Caco-2 (cell line): ENCODE measurements around the gene HLA-A. TPM values are rescaled to one million over a fixed set of nuclear protein-coding genes. Genes with fewer than 3 reads are reported as not detected.

Experiments used
- BruUV-seq: library from RNA; stranded (reverse); fragments of 400-500 nt; replicated peaks from 2 replicates; lab custom pipeline; 2021; lab: Mats Ljungman, UMichigan
- CTCF ChIA-PET: fragments of 300-600 bp; sonication (Branson Sonifier 250); formaldehyde crosslinking; loops from one replicate; lab custom pipeline; 2022; ENCODE audit warnings: antibody characterized with exemption; lab: Charles Lee
- POLR2A ChIA-PET: fragments of 300-600 bp; sonication (Branson Sonifier 250); formaldehyde crosslinking; loops from one replicate; lab custom pipeline; 2022; ENCODE audit warnings: antibody characterized with exemption; lab: Charles Lee
- DNase-seq, 2 experiments: peaks; one replicate each; pipeline versions ENCODE4 v3.0.0 to v3.0.0-alpha.2; 2020 to 2022
- H3K27me3 ChIP-seq: replicated peaks from 2 replicates; pipeline ENCODE4 v1.6.0; 2011; ENCODE audit warnings: low read length; ENCODE audit not compliant: control insufficient read depth, insufficient read depth
- H3K36me3 ChIP-seq: 2 replicates; pipeline ENCODE4 v1.5.1; 2011; ENCODE audit warnings: low read length; ENCODE audit not compliant: control insufficient read depth, insufficient read depth
- H3K4me1 ChIP-seq: fragments of 250-450 bp; sonication (Bioruptor Pico); 2 replicates; pipeline ENCODE4 v1.5.1; 2020; ENCODE audit warnings: mild to moderate bottlenecking
- H3K4me3 ChIP-seq: 2 replicates; pipeline ENCODE4 v1.5.1; 2011; ENCODE audit warnings: low read depth, mild to moderate bottlenecking, control low read depth, low read length
- H3K9me3 ChIP-seq: fragments of 250-450 bp; sonication (Bioruptor Pico); 2 replicates; pipeline ENCODE4 v1.5.1; 2020; ENCODE audit warnings: mild to moderate bottlenecking, moderate library complexity
- H3K27ac Mint-ChIP-seq: one replicate; pipeline ENCODE4 v1.8.0; 2022; ENCODE audit warnings: mixed read lengths; ENCODE audit not compliant: unreplicated experiment
- H3K27me3 Mint-ChIP-seq: one replicate; pipeline ENCODE4 v1.8.0; 2022; ENCODE audit warnings: mixed read lengths; ENCODE audit not compliant: insufficient read depth, unreplicated experiment
- H3K36me3 Mint-ChIP-seq: one replicate; pipeline ENCODE4 v1.8.0; 2022; ENCODE audit warnings: mild to moderate bottlenecking, mixed read lengths; ENCODE audit not compliant: insufficient read depth, unreplicated experiment
- H3K4me1 Mint-ChIP-seq: one replicate; pipeline ENCODE4 v1.8.0; 2022; ENCODE audit warnings: low read depth, mixed read lengths; ENCODE audit not compliant: unreplicated experiment
- H3K4me3 Mint-ChIP-seq: one replicate; pipeline ENCODE4 v1.8.0; 2022; ENCODE audit warnings: mild to moderate bottlenecking, moderate library complexity, mixed read lengths; ENCODE audit not compliant: unreplicated experiment
- H3K9me3 Mint-ChIP-seq: one replicate; pipeline ENCODE4 v1.8.0; 2022; ENCODE audit warnings: mixed read lengths; ENCODE audit not compliant: unreplicated experiment
- CTCF ChIP-seq, 2 experiments: fragments of 200-600 bp in 1 of 2; IDR thresholded peaks; 1 replicate in 1 of 2; 2 replicates in 1 of 2; pipeline versions ENCODE4 v1.5.1 to v1.8.0; 2011 to 2022; ENCODE audit warnings: antibody characterized with exemption in 1 of 2, control low read depth in 1 of 2, inconsistent platforms in 1 of 2, low read depth in 1 of 2, low read length in 1 of 2, mild to moderate bottlenecking in 1 of 2, moderate library complexity in 1 of 2; ENCODE audit not compliant: insufficient read depth in 1 of 2, severe bottlenecking in 1 of 2, unreplicated experiment in 1 of 2
- intact Hi-C: fragments of 100-400 bp; cut with micrococcal nuclease; formaldehyde crosslinking; loops from one replicate; pipeline ENCODE4 v1.10.0; 2022; ENCODE audit not compliant: unreplicated experiment
- total RNA-seq: library from RNA; stranded (reverse); gene quantifications from 2 replicates; pipeline ENCODE4 v1.2.3, GENCODE V29; 2022

Gene HLA-A
- total RNA-seq, 1 experiment from 2014 or later = 198 TPM

- Histone ChIP-seq H3K4me3 (no peak overlapping the region), H3K27me3 (no peaks in the 10 kb centered on the region), H3K4me1 (no peaks in the 10 kb centered on the region), H3K36me3 (no peaks in the 10 kb centered on the region), H3K9me3 (no peaks in the 10 kb centered on the region)
- Mint-ChIP-seq H3K27me3 (peaks cover 6% of the 10 kb centered on the region), H3K4me3 (no peak overlapping the region), H3K9me3 (no peaks in the 10 kb centered on the region), H3K4me1 (peaks cover 7% of the 10 kb centered on the region), H3K36me3 (peaks cover 7% of the 10 kb centered on the region), H3K27ac (no peak overlapping the region)
- CTCF ChIA-PET = no interaction called here
- POLR2A ChIA-PET = no interaction called here
- no peak for DNase-seq
- intact Hi-C loops = no loop called here
- no peak for TF ChIP-seq CTCF (IDR thresholded peaks at IDR 0.05; ENCODE audit: insufficient read depth in 1 of 2, low read depth in 1 of 2, low read length in 1 of 2, severe bottlenecking in 1 of 2, unreplicated experiment in 1 of 2)
- BruUV-seq = no TSS peak
Observed at GRCh38 chr6:29981211-29981812, 39.0 kb downstream of the HLA-A start.

GRCh38 chr6:29982097-29982496 is 39.8 kb downstream of the HLA-A start:
- no peak overlapping the region for H3K27ac Mint-ChIP-seq
- H3K27me3 ChIP-seq = no peaks in the 10 kb centered on the region
- H3K36me3 Mint-ChIP-seq = peaks cover 4% of the 10 kb centered on the region
- no TSS peak for BruUV-seq
- H3K4me3 Mint-ChIP-seq = no peak overlapping the region
- no peaks in the 10 kb centered on the region for H3K36me3 ChIP-seq
- POLR2A ChIA-PET = no interaction called here
- no peak for DNase-seq
- intact Hi-C loops = no loop called here
- no peak for TF ChIP-seq CTCF (IDR thresholded peaks at IDR 0.05; ENCODE audit: insufficient read depth in 1 of 2, low read depth in 1 of 2, low read length in 1 of 2, severe bottlenecking in 1 of 2, unreplicated experiment in 1 of 2)
- no peaks in the 10 kb centered on the region for H3K9me3 ChIP-seq
- H3K9me3 Mint-ChIP-seq = no peaks in the 10 kb centered on the region
- CTCF ChIA-PET = no interaction called here
- peaks cover 5% of the 10 kb centered on the region for H3K4me1 Mint-ChIP-seq
- peaks cover 6% of the 10 kb centered on the region for H3K27me3 Mint-ChIP-seq
- no peak overlapping the region for H3K4me3 ChIP-seq
- H3K4me1 ChIP-seq = no peaks in the 10 kb centered on the region

DNA sequence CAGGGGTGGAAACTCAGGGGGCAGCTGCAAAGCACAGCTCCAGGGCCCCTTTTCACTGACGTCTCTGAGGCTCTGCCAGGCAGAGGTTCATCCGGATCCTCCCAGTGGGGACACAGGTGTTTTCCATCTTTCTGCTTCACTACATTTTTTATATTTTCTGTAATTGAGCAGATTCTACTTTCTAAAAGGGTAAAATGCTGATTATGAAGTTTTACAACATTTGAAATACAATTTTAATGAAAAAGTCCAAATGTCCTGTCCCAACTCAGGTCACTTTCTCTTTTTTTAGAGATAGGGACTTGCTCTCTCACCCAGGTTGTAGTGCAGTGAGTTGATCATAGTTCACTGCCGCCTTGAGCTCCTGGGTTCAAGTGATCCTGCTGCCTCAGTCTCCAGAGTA is 41.9 kb downstream of the HLA-A start:
- ChIA-PET POLR2A (no interaction called here), CTCF (no interaction called here)
- no peaks in the 10 kb centered on the region for H3K36me3 Mint-ChIP-seq
- no peak overlapping the region for H3K4me3 Mint-ChIP-seq
- H3K27ac Mint-ChIP-seq = no peak overlapping the region
- no peaks in the 10 kb centered on the region for H3K9me3 Mint-ChIP-seq
- no peak overlapping the region for H3K4me3 ChIP-seq
- intact Hi-C loops = no loop called here
- H3K9me3 ChIP-seq = no peaks in the 10 kb centered on the region
- no peaks in the 10 kb centered on the region for H3K36me3 ChIP-seq
- H3K4me1 Mint-ChIP-seq = no peaks in the 10 kb centered on the region
- DNase-seq = no peak
- peaks cover 10% of the 10 kb centered on the region for H3K27me3 Mint-ChIP-seq
- H3K4me1 ChIP-seq = no peaks in the 10 kb centered on the region
- H3K27me3 ChIP-seq = no peaks in the 10 kb centered on the region
- no TSS peak for BruUV-seq
- no peak for TF ChIP-seq CTCF (IDR thresholded peaks at IDR 0.05; ENCODE audit: insufficient read depth in 1 of 2, low read depth in 1 of 2, low read length in 1 of 2, severe bottlenecking in 1 of 2, unreplicated experiment in 1 of 2)
